HUES64 (cell line): Measurements from ENCODE around the gene CLSTN2.

Experiments used
- H3K27ac ChIP-seq: 2 replicates; pipeline ENCODE4 v1.7.0; 2013; ENCODE audit warnings: low read depth, low read length, inconsistent platforms
- H3K27me3 ChIP-seq: 2 replicates; pipeline ENCODE4 v1.6.1; 2013; ENCODE audit warnings: mild to moderate bottlenecking, low read length; ENCODE audit not compliant: insufficient read depth
- H3K36me3 ChIP-seq: 2 replicates; pipeline ENCODE4 v1.6.1; 2013; ENCODE audit warnings: mild to moderate bottlenecking, low read length; ENCODE audit not compliant: insufficient read depth
- H3K4me1 ChIP-seq: 2 replicates; pipeline ENCODE4 v1.6.1; 2013; ENCODE audit warnings: mild to moderate bottlenecking, low read length, moderate library complexity; ENCODE audit not compliant: insufficient read depth
- H3K4me3 ChIP-seq: 2 replicates; pipeline ENCODE4 v1.5.1; 2013; ENCODE audit warnings: mild to moderate bottlenecking, low read length, moderate library complexity
- H3K9ac ChIP-seq: 2 replicates; pipeline ENCODE4 v1.6.1; 2013; ENCODE audit warnings: mild to moderate bottlenecking, low read depth, low read length
- H3K9me3 ChIP-seq: 2 replicates; pipeline ENCODE4 v1.6.1; 2013; ENCODE audit warnings: low read depth, low read length; ENCODE audit not compliant: insufficient read depth
- WGBS: fragments of 150-250, 120-280 bp; methylation state at CpG from one replicate; pipeline ENCODE4 v1.1.7; 2013; ENCODE audit warnings: missing lambda C conversion rate; 5-methylcytosine and 5-hydroxymethylcytosine counted together

Gene CLSTN2

DNA sequence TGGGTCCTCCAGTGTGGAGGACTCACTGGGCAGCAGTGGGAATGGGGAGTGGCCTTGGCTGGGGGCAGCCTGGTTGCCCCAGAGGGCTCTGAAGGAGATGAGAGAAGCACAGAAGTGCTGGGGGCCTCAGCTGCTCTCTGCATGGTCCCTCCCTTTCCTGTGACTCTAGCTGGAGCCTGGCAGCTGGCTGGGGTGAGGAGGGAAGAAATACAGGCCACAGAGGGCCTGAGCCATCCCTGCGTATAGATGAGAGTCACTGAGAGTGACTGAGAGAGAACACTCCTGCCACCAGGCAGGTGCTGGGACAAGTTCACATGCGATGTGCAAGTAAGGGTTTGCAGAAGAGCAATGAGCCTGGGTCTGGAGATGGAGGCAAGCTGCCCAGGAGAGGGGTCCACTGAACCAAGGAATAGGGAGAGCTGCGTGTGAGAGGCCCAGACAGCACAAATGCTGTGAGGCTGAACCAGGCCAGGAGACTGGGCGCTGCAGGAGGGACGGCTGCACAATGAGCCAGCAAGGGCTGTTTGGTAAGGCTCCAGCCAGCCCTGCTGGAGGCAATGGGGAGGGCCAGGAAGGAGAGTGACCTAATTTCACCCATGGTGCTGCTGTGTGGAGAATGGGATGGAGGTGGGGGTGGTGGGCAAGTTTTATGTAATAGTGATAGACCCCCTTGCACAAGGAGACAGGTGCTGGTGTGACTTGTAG lies 87.2 kb downstream of the CLSTN2 start:
- H3K27ac ChIP-seq: no peak overlapping the region
- no peaks in the 10 kb centered on the region for H3K4me1 ChIP-seq
- no peak overlapping the region for H3K4me3 ChIP-seq
- no peak overlapping the region for H3K9ac ChIP-seq
- no peaks in the 10 kb centered on the region for H3K9me3 ChIP-seq
- H3K36me3 ChIP-seq: no peaks in the 10 kb centered on the region
- 71% methylated on average over 5 of the region's 5 CpGs for WGBS
- no peaks in the 10 kb centered on the region for H3K27me3 ChIP-seq

DNA sequence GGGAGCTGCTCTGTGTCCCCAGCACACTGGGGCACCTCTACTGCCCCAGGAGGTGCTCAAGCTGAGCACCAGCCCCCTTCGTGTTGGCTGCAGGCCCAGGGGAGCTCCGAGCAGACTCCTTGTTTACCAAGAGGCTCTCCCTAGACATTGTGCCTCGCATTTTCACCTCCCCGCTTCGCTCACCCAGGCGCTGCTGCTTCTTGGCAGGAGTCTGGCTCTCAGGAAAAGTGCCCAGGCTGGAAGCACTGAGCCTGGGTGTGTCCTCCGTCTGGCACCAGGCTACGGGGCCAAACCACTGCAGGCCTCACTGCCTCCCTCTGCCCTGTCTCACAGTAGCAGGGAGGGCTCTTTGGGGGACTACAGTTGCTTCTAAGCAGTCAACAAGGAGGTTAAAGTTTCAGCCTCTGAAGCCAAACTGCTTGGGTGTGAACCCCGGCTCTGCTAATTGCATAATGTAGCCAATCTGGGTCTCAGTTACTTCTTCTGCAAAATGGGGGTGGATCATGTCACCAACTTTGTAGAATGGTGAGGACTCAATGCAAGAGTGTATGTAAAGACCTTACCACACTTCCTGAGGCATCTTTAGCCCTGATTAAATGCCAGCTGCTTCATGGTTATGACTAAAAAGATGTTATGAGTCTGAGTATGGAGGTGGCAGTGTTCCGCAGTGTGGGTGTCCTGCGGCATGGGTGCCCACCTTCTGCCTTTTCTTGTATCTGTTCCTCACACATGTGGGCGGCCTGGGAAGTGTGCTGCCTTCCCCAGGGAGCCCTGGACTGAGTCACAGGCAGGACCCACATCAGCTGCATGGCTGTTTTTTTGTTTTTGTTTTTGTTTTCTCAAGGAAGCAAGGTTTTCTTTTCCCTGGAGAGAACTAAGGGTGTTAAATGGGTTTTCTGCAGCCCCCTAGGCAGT lies 88.9 kb downstream of the CLSTN2 start:
- H3K27me3 ChIP-seq: no peaks in the 10 kb centered on the region
- no peaks in the 10 kb centered on the region for H3K9me3 ChIP-seq
- no peak overlapping the region for H3K27ac ChIP-seq
- no peaks in the 10 kb centered on the region for H3K36me3 ChIP-seq
- no peaks in the 10 kb centered on the region for H3K4me1 ChIP-seq
- H3K4me3 ChIP-seq: no peak overlapping the region
- no peak overlapping the region for H3K9ac ChIP-seq
- 85% methylated on average over 12 of the region's 12 CpGs for WGBS

DNA sequence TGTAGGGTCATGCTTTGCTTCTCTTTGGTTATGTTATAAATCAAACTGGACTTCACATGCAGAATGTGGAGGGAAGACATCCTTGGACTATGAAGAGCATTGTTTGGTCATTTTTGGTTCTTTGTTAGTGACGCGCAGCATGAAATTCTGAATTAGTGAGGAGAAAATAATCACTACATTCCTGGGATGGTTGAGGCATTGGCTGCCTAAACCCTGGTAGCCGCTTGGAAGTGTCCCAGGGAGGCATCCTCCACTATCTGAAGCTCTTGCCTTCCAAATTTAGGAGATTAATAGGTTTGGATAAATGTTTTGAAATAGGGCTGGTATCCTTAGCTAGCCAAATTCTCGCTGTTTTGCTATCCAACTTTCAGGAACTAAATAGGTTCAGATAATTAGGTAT lies 96.2 kb downstream of the CLSTN2 start:
- H3K27me3 ChIP-seq: no peaks in the 10 kb centered on the region
- WGBS: 89% methylated on average over 4 of the region's 4 CpGs
- H3K36me3 ChIP-seq: no peaks in the 10 kb centered on the region
- no peak overlapping the region for H3K9ac ChIP-seq
- peaks cover 6% of the 10 kb centered on the region for H3K4me1 ChIP-seq
- H3K4me3 ChIP-seq: no peak overlapping the region
- H3K9me3 ChIP-seq: no peaks in the 10 kb centered on the region
- no peak overlapping the region for H3K27ac ChIP-seq

DNA sequence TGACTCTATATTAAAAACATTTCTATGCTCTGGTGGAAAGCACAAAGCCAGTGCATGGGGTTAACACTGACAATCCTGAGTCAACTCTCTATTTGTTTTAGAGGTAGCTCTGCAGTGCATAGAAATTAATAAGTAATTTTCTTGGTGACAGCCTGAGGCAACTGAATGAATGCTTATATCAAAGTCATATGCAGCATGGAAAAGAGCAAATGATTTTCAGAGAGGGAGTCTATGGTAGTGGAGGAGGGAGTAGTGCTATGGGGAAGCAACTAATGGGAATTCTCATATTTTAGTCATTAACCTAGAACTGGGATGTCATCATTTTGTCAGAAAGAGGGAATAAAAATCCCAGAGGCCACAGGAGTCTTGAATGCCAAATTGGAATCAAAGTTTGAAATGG lies 99.1 kb downstream of the CLSTN2 start:
- no peaks in the 10 kb centered on the region for H3K27me3 ChIP-seq
- H3K27ac ChIP-seq: no peak overlapping the region
- no peaks in the 10 kb centered on the region for H3K36me3 ChIP-seq
- no peaks in the 10 kb centered on the region for H3K9me3 ChIP-seq
- H3K4me3 ChIP-seq: no peak overlapping the region
- H3K4me1 ChIP-seq: peaks cover 8% of the 10 kb centered on the region
- no peak overlapping the region for H3K9ac ChIP-seq

DNA sequence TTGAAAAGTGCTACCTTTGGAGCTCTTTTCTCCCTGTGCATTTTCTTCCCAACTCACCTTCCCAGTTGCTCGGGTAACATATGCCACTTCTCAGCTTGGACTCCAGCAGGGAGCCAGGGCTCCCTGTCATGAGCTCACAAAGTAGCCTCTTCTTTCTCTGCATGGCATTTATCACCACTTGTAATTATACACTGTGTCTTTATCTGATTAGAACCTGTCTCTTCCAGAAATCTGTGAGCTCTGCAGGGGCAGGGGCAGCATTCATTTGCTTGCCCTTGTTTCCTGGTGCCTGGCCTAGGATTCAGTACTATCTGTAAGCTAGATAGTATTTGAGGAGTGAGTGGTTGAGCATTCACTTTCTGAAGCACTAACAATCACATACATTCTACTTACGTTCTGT lies 100.9 kb downstream of the CLSTN2 start:
- WGBS: 77% methylated on average over 2 of the region's 2 CpGs
- Histone ChIP-seq H3K4me1 (peaks cover 8% of the 10 kb centered on the region), H3K36me3 (no peaks in the 10 kb centered on the region), H3K9ac (no peak overlapping the region), H3K9me3 (no peaks in the 10 kb centered on the region), H3K27me3 (no peaks in the 10 kb centered on the region), H3K4me3 (no peak overlapping the region), H3K27ac (no peak overlapping the region)

DNA sequence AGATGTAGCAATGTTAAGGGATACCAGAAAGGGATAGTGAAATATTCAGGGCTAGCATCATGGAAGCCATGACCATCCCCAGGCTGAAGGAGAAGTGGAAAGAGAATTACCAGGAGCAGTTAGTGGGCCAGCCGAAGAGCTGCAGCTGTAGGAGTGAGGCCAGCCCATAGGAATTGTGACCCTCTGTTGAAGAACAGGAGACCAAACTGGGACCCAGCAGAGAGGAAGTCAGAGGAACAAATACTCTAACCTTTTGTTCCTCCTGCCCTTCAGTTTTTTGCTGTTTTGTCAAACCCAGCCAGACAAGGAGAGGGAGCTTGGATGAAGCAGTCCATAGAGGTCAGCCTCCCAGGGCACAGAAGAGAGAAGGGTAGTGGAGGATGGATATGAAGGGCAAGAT lies 115.4 kb downstream of the CLSTN2 start:
- no peaks in the 10 kb centered on the region for H3K9me3 ChIP-seq
- 90% methylated on average over 1 of the region's 1 CpG for WGBS

DNA sequence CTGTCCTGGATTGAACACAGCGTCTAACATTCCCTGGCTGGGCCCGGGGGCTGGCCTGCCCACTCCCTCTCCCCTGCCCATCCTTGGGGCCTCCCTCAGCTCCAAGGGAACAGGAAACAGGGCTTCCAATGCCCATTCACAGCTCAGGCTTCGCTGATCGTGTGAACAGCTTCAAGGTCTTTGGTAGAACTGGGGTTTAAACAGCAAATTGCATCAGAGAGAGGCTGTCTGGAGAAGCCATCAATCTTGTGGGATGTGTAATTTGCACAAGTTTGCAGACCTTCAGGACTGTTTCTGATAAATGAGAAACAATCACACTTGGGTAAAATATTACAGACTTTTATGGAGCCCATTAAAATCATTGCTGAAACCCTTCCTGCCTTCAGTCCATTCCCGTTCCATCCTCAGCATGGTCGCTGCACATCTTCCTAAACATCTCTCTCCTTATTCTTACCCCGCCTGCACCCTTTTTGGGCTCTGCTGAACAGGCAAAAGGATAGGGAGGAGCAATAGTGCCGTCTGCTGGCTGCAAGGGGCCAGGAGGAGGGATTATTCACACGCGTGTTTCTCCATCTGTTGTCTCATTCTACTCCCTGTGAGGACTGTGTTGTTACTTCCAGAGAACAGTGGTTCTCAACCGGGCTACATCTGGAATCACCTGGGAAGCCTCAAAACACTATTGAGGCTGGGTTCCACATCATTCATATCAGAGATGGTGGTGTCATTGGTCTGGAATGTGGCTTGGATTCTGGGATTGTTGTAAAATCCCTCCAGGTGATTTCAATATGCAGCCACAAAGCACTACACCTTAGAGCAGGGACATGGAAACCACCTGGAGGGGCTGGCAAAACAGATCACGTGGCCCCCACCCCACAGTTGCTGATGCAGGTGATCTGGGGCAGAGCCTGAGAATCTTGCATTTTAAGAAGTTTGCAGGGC lies 116.3 kb downstream of the CLSTN2 start:
- WGBS: 75% methylated on average over 12 of the region's 12 CpGs
- Histone ChIP-seq H3K27ac (no peak overlapping the region), H3K4me3 (no peak overlapping the region), H3K4me1 (no peaks in the 10 kb centered on the region), H3K9me3 (no peaks in the 10 kb centered on the region), H3K27me3 (no peaks in the 10 kb centered on the region), H3K36me3 (no peaks in the 10 kb centered on the region), H3K9ac (no peak overlapping the region)

More for the DNA sequence above, 115.4 kb downstream of the CLSTN2 start:
- Histone ChIP-seq H3K4me3 (no peak overlapping the region), H3K4me1 (no peaks in the 10 kb centered on the region), H3K9ac (no peak overlapping the region), H3K36me3 (no peaks in the 10 kb centered on the region), H3K27me3 (no peaks in the 10 kb centered on the region), H3K27ac (no peak overlapping the region)

DNA sequence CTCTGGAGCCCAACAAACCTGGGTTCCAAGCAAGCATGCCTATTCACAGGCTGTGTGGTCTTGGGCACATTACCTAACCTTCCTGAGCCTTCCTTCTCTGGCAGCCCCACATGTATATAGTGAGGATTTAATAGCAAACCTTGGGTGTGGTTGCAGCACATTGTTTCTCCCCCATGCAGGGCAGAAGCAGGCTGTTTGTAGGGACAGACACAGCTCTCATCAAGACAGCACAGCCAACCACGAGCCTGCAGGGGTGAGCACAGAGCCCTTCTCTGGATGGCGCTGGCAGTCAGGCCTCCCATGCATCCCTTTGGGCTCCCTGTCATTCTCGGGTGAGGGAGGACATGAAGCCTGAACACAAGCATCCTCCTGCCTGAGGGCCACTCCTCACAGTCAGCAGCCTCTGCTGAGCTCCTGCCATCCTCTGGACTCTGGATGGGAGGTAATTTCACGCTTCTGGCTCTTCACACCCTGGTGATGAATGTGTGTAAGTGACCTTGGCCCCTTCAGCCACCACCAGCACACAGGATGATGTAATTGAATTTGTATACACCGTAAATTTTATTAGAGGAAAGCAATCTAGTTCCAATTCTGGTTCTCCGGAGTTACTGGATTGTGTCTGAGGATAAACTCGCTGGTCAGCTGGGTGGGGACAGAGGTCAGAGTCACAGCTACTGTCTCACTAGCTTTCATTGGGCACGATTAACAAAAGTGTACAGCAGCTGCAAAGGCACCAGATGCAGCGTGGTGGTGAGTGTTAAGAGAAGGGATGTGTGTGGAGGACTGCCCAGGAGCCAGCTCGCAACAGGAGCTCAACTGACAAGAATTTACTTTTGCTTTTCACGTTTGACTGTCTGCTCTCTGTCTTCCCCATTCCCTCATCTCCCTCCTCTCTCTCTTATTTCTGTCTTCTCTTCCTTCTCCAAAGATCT lies 118.1 kb downstream of the CLSTN2 start:
- H3K27me3 ChIP-seq: no peaks in the 10 kb centered on the region
- WGBS: 81% methylated on average over 11 of the region's 11 CpGs
- no peaks in the 10 kb centered on the region for H3K36me3 ChIP-seq
- H3K4me3 ChIP-seq: no peak overlapping the region
- H3K4me1 ChIP-seq: no peaks in the 10 kb centered on the region
- H3K27ac ChIP-seq: no peak overlapping the region
- H3K9ac ChIP-seq: no peak overlapping the region
- H3K9me3 ChIP-seq: no peaks in the 10 kb centered on the region

DNA sequence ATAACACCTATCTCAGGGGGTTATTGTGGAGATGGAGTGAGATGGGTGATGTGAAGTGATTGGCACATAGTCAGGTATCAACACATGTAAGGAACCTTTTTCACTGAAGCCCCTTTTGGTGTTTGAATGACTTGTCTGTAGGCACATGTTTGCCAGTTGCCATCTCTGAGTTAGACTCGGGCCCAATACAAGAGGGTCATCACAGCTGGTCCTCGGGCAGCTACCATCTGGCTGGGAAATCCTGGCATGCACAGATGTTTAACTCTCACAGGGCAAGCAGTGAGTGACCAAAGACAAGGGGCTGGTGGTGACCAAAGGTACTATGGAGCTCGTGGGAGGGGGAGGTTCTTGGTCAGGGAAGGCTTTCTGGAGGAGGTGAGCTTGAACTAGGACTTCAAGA lies 118.8 kb downstream of the CLSTN2 start:
- H3K27me3 ChIP-seq: no peaks in the 10 kb centered on the region
- no peak overlapping the region for H3K27ac ChIP-seq
- H3K4me3 ChIP-seq: no peak overlapping the region
- 91% methylated on average over 3 of the region's 3 CpGs for WGBS
- H3K4me1 ChIP-seq: no peaks in the 10 kb centered on the region
- H3K9ac ChIP-seq: no peak overlapping the region
- H3K9me3 ChIP-seq: no peaks in the 10 kb centered on the region
- no peaks in the 10 kb centered on the region for H3K36me3 ChIP-seq

DNA sequence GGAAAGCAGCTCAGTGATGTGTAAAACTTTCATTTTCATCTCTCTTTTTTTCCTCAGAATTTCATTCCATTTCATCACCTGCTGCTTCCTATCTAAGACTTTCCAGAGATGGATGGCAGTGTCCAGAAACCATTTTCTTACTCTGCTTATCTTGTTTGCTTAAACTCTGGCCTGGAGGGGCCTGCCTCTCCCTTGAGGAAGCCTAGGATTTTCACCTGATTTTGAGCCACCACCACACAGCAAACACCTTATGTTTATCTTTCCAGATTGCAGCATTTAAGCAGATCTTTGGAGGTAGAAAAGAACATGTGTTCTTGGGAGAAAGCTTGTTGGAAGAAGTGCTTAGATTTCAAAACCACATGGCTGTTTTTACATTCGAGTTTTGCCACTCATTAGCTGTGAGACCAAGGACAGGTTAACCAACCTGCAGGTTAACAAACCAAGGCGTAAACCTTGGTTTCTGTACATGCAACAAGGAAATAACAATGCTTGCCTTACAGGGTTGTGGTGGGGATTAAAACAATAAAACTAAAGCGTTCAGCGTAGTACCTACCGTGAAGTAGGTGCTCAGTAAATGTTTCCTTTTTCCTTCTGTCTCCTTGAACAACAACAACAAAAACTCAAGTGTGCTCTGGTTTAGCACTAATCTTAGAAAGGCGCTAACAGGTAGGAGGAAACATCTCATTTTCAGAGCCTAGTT lies 120.3 kb downstream of the CLSTN2 start:
- Histone ChIP-seq H3K4me3 (no peak overlapping the region), H3K9ac (no peak overlapping the region), H3K9me3 (no peaks in the 10 kb centered on the region), H3K4me1 (no peaks in the 10 kb centered on the region), H3K27ac (no peak overlapping the region), H3K36me3 (no peaks in the 10 kb centered on the region), H3K27me3 (no peaks in the 10 kb centered on the region)
- WGBS: 96% methylated on average over 6 of the region's 6 CpGs
